Stimulated activated CD4-positive, alpha-beta T cell treated with anti-CD3 and anti-CD28 coated beads, Interleukin-4, amount 100 ng/mL, for 24 hours (primary cell): Measurements from ENCODE around the gene NBEAL2.

Experiments
- DNase-seq: peaks from one replicate; pipeline ENCODE4 v3.0.0-alpha.2; 2020

NBEAL2 gene

GRCh38 chr3:46965151-46965550, 14.3 kb upstream of the NBEAL2 start:
- no peak for DNase-seq

GRCh38 chr3:46966811-46967210, 12.7 kb upstream of the NBEAL2 start:
- DNase-seq, result no peak

DNA sequence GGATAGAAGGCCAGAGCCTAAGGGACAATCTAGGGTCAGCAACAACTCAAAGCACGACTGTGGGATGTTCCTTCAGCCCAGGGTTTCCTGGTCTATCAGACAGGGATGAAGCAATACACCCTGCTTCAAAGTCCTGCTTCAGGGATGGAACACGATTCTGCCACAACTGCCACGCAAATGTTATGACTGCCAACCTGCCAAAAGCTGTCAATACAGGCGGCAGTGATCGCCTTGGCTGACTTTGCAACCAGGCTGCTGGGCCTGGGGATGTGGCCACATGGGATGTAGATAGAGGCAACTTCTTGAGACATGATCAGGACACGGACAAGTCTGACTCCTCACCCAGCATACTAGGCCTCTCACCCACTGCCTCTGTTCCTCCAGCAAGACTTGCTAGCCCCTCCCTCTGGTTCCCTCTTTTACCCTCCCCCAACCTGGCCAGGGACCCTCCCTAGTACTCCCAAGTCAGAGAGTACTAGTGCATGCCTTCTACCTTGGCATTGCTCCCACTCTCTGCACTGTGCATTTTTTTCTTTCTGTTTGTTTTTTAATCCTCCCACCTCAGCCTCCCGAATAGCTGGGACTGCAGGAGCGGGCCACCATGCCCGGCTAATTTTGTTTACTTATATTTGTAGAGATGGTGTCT, 10.6 kb upstream of the NBEAL2 start:
- no peak for DNase-seq

DNA sequence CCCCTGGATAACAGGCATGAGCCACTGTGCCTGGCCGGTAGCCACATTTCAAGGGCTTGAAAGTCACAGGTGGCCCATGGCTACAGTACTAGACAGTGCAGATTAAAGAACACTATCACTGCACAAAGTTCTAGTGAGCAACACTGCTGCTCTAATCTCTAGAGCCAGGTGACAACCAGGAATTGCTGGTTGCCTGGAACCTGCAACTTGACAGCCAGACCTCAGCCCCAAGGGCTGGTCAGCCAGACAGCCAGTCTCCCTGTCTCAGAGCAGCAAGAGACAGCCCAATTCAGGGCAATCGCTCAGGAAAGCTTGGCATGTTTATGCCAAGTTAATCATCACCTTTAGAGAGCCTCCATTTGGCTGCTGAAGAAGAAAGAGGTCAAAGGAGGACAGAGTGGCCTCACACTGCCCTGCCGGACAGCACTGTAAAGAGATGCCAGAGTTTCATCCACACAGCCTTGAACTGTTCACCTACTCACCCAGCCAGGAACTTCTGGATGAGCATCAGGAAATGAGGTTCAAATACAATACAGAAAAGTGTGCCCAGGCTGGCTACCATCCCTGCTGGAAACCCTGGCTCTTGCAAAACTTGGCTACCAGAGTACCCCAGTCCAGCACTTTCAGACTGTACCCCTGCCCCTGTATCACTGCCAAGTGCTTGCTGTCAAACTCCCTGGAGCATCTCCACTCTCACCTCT, 8.9 kb upstream of the NBEAL2 start:
- no peak for DNase-seq

DNA sequence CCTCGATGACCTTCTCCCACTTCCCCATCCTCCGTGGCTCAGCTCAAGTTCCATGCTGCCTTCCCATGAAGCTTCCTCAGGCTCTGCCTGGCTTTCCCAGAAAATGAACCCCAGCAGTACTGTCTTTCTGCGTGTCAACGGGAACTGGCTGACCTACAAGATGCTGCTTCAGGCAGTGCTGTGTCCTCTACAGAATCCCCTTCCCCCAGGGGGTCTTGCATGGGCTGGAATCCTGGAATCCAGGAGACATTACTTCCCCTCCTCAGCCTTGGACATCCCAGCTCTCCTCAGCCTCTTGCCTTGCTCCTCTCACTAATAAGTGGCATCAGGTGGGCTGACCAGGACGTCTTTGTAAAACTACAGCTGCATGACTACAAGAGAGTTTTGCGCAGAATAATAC, 8.3 kb upstream of the NBEAL2 start:
- DNase-seq, result no peak

DNA sequence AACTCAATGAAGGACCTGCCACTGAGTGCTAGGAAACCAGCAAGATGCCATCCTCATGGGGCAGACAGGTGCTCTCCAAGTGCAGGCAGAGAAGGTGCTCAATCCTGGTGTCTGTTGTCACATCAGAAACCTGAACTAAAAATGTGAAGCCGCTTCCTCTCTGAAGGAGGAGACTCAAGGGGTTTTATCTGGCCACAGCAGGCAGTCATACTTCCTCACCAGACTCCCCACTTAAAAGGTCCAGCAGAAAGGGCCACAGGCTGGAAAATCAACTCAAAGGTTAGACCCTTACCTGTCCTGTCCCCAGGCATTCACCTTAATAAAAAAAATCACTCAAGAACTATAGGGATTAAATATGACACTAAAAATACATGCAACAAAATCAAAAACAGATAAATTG, 7.7 kb upstream of the NBEAL2 start:
- no peak for DNase-seq

DNA sequence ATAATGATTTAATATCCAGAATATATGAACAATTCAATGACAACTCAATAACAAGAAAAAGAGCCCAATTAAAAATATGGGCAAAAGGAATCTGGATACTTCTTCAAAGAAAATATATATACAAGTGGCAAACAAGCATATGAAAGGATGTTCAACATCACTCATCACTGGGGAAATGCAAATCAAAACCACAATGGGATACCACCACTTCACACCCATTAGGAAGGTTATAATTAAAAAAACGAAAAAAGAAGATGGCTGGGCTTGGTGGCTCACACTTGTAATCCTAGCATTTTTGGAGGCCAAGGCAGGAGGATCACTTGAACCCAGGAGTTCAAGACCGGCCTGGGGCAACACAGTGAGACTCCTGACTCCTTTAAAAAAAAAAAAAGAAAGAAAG, 7.1 kb upstream of the NBEAL2 start:
- no peak for DNase-seq

DNA sequence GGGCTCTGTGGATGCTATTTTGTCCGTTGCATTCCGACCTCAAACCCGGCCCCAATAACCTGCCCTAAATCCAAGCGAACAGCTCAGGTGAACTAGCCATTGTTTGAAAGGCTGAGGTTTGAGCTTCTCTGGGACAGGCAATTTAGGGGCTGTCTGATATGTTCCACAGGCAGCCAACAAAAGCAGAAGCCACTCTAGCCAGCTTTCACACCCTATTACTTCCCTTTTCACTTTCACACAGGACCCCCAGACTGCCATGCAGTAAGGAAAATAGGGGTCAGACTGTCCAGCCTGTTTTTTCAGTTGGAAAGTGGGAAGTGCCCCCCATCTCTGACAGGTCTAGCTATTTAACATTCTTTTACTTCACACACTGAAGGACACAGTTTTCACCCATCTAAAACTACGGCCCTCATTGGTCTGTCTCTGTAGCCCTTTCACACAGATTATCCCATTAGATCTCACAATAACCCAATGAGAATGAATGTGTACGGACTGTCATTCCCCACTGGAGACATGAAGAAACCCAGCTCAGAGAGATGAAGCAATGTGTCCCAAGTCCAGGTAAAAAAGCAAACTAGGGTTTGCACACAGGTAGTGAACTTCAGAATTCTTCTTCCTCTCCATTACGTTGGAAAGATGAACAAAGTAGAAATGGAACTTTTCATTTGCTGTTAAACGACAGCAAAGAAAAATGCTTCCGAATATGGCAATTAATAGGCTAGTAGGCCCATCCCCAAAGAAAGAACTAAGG, 4.9 kb upstream of the NBEAL2 start:
- no peak for DNase-seq

DNA sequence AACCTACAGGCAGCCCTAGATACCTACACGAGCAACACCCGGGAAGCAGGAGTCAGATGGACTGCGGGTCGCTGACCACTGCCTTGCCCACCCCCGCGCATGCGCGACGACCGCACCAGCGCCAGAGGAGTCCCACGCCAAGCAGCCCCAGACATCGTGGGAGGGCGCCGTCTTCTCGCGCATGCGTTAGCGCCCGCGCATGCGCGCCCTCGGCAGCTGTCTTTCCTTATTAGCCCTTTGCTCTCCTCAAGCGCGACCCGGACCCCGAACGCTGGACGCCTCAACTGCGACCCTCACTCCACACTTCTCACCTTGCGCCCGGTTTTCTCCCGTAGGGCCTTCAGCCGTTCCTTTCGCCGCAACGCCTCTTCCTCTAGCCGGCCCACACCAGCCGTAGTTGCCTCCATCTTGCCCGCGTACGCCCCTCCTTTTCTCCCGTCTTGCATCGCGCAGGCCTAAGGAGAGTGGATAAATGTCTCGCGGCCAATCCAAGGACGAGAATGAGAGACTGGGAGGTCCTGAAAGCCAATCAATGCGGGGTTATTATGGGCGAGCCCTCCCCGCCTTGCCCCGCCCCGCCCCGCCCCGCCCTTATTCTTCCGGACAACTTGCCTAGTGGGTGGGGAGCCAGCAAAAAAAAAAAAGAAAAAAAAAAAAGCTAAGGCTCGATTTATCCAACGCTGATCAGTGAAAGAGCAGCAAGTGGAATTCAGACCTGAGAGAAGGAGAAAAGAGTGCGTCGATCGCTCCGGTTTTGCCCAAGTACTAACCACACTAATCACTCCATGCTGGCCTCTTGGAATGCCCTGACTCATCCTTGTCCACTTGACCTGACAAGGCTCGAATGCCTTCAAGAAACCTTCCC, 2.9 kb upstream of the NBEAL2 start, which contains the start of gene CCDC12:
TSS of gene CCDC12 (minus strand) at position 420 of the 865 bp plus-strand sequence. CDS start at position 407, 13 bp downstream.
- peak; percentile 96 for DNase-seq

- no peak for DNase-seq
Measured at GRCh38 chr3:46977811-46978195, 1.7 kb upstream of the NBEAL2 start.

DNA sequence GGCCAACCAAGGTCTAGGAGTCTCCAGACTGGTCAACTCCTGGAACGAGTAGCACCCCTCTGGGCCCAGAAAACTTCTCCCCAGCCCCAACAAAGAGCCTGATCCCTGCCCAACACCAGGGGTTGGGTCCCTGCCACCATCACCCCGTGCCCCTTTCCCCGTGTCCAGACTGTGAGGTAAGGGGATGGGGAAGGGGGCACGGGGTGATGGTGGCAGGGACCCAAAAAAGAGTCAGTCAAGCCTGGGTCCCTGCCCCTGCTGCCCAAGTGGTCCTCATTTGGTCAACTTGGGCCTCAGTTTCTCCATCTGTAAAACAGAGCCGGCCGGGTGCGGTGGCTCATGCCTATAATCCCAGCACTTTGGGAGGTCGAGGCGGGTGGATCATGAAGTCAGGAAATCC, 1.1 kb upstream of the NBEAL2 start:
- DNase-seq, result no peak

DNA sequence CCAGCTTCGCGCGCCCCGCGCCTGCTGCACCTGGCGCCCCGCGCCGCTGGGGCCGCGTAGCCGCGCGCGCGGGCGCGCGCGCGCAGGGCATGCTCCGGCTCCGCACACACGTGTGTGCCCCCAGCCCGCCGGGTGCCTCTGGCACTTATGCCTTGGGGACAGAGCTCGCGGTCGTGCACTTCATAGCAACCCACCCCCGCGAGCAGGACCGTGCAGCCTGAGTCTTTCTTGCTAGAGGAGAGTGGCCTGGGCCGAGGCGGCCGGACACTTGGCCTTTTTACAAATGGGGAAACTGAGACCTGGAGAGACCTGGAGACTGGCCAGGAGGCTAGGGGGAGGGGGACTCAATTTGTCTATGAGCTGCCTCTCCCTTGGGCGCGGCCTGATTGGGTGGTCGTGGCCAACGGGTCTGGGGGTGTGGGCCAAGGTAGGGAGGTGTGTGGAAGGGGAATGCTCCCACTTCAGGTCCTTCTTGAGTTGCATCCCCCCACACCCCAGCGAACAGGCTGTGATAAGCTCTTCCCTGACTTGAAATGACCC, 562 bp downstream of the NBEAL2 start:
- peak; percentile 27 for DNase-seq

GRCh38 chr3:46981932-46982471, 2.5 kb downstream of the NBEAL2 start:
- DNase-seq, result no peak

- DNase-seq, result no peak
Measured at GRCh38 chr3:46982546-46982945, 3.1 kb downstream of the NBEAL2 start.

- no peak for DNase-seq
Measured at GRCh38 chr3:46984591-46985459, 5.4 kb downstream of the NBEAL2 start.

DNA sequence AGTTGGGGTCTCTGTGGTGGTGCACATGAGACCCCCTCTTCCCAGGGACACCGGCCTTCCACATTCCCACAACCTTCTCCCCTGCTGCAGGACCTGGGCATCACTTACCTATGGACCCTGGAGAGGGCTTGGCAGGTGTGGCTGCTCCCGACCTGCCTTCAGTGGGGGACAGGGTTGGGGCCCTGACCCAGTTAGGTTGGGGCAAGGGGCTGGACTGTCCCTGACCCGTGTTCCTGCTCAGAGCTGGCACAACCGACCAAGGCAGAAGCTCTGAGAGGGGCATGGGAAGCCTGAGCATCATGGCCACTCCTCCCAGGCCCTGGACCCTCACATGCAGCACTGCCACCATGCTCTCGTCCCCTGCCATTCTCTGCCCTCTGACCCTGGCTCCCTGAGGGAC, 6.1 kb downstream of the NBEAL2 start:
- DNase-seq, result no peak

DNA sequence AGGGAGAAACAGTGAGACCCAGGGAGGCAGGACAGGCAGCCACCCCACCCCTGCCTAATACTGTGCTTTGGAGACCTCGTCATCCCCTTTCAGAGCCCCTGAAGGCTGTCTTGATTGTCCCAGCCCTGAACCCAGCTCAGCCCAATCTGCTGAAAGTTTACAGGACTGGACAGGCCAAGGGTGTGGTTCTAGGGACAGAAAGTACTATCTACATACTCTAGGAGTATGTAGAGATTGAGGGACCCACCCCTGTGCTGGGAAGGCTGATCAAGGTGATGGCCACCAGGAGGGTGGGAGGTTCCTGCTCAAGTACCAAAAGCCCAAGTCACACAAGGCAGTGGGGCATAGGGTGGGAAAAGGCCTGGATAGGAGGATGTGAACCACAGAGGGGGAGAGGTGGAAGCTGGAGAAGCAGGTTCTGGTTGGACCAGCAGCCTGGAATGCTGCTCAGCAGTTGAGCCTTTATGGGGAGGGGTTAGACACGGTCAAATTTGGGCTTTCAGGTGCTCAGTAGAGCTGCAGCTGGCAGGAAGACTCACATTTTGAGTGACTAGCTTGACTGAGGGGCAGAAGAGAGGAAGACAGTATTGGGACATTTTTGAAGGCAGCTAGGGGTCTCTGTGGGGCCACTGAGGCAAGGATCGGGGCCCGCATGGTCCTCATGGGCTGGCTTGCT, 6.7 kb downstream of the NBEAL2 start:
- DNase-seq, result no peak

GRCh38 chr3:46986782-46987310, 7.4 kb downstream of the NBEAL2 start:
- no peak for DNase-seq

DNA sequence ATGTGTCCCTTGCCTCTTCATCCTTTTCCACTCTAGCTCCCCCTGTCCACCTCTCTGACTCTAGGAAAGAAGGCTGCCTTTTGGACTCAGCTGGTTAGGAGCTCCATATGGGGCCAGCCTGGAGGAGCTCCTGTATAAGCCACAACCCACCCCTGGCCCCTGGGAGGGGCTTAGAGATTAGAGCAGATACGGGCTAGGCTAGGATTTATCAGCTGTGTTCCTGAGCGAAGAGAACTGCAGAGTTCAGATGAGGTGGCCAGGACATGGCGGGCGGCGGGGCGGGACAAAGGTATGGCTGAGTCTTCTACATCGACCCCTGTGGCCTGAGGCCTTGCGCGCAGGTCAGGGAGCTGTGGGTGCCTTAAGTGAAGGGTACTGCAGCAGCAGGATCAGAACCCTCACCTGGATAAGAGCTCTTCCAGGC, 7.9 kb downstream of the NBEAL2 start:
- no peak for DNase-seq

DNA sequence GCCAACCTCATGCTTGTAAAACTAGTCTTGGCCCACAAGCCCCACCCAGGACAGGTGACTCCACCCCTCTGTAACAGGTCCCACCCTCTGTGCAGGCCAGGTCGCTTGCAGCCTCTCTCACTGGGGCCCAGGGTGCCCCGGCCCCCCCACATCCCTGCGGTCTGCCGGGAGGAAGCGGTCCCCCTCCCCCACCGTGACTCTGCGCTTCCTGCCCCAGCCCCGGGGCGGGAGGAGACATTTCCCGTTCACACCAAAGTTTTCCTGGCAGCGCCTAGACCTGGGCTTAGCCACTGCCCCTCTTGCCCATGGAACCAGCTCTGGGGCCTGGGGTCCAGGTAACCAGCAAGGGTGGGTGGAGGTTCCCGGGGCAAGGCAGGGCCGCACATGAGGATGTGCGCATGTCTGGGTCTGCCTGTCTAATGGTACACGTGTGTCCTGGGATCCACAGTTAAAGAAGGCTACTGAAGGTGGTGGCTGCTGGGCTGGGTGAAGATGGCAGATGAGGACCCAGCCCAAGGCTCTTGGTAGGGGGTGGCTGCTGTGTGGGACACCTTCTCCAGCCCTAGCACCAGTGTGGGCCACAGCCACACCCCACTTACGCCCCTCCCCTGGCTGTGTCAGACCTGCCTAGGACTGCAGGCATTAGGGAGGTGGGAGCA, 8.4 kb downstream of the NBEAL2 start:
- DNase-seq, result peak; percentile 84
